Stimulated activated CD8-positive, alpha-beta memory T cell treated with anti-CD3 and anti-CD28 coated beads, Interleukin-4, amount 100 ng/mL, for 4 hours (primary cell): ENCODE results near the gene SEMA6B.
"Not testable (repeated sequence)": the region's sequence is repeated elsewhere in the genome, so short reads cannot be mapped to it uniquely, and the experiment has no call there.

ENCODE experiments used
- DNase-seq, 2 donors: peaks; one replicate each; pipeline ENCODE4 v3.0.0-alpha.2; 2020; ENCODE audit warnings: low read depth in 2 of 2, low spot score in 1 of 2

The SEMA6B gene

DNA sequence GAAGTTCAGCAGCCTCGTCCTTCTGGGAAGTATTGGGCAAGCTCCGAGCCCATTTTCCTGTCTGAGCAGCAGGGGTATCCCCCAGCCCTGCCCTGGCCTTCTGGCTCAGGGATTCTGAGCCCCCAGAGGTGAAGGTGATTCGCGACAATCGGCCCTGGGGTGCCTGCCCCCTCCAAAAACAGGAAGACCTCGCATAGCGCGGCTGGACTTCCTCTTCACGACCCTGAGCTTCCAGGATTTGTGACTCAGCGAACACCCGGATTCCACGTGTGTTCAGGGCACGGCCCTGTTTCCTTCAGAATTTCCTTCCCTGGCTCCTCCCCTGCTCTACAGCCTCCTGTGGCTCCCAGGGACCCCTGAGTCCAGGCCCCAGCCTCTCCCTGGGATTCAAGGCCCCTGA lies at the start of gene SEMA6B:
TSS of gene SEMA6B (minus strand) at position 116 of the 400 bp plus-strand sequence. CDS start 1,227 bp downstream, outside the sequence.
- DNase-seq: no peak

DNA sequence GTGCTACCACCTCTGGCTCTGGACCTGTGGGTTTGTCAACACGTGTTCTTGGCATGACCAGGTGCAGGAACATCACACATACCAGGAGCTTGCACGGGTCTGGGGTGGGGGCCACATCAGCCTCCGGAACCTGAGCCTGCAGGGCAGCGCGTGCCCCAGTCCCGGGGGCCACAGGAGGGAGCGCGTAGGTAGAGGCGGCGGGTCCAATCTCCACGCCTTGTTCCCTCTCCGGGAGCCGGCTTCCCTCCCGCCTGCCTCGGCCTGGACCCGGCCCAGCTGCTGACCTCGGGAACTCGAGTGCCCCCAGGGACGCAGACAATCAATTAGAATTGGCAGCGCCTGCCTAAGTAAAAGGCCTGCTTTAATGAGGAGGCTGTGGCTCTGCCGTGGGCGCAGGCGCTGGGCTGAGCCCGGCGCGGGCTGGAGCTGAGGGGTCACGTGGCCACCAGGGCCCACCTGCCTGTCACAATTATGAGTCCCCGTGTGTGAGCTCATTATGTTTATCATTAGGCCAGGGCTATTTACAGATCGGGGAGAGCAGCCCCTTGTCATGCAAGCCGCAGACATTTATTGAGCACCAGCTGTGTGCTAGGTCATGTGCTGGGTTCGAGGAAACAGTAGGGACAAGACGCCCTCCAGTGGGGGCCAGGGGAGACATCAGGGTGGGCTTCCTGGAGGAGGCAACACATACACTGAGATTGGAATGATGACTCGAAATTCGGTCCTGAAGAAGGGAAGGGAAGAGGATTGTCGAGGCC lies 47.6 kb upstream of the SEMA6B start:
- no peak for DNase-seq

DNA sequence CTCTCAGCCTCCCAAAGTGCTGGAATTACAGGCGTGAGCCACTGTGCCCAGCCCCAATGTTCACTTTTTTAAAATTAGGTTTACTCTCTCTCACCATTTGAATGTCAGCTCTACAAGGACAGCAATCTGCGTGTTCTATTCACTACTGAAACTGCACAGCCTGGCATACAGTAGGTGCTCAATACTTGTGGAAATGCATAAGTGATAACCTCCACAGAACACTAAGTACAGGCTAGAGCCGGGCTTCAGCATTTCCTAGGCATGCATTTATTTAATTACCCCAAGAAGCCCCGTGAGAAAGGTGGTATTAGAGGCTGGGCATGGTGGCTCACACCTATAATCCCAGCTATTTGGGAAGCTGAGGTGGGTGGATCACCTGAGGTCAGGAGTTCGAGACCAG lies 46.7 kb upstream of the SEMA6B start:
- DNase-seq: no peak

DNA sequence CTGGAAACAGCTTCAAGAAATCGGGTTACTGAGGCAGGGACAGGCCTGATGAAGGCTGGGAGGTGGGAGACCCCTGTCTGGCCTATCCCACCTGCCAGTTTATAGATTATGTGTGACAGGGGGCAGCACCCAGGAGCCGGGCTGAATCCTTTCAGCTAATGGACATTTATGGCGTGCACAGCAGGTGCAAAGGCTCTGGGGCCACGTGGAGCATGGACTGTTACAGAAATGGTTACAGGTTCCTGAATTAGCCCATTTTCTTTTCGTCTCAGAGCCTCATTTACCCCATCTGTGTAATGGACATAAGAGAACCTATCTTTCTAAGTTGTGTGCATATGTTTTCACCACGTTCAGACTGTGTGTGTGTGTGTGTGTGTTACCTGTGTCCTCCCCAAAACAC lies 45.4 kb upstream of the SEMA6B start:
- no peak for DNase-seq

DNA sequence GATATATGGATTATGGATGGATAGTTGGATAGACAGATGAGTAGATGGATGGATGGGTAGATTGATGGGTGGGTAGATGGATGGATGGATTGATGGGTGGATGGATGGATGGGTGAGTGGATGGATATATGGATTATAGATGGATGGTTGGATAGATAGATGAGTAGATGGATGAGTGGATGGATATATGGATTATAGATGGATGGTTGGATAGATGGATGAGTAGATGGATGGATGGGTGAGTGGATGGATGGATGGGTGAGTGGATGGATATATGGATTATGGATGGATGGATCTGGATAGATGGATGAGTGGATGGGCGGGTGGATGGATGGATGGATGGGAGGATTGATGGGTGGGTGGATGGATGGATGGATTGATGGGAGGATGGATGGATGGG lies 43.4 kb upstream of the SEMA6B start:
- DNase-seq: no peak

DNA sequence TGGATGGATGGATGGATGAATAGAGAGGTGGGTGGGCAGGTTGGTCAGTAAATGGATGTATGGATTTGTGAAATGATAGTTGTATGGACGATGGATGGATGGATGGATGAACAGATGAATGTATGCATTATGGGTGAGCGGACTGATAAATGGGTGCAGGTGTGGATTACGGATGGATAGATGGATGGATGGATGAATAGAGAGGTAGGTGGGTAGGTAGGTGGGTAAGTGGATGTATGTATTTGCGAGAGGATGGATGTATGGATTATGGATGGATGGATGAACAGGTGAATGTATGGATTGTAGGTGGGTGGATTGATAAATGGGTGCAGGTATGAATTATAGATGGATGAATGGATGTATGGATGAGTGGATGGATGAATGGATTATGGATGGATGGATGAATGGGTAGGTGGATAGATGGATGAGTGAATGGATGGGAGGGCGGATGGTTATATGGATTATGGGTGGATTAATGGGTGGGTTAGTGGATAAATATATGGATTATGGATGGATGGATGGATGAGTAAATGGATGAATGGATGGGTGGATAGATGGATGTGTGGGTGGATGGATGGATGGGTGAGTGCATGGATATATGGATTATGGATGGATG lies 42.8 kb upstream of the SEMA6B start:
- DNase-seq: no peak

DNA sequence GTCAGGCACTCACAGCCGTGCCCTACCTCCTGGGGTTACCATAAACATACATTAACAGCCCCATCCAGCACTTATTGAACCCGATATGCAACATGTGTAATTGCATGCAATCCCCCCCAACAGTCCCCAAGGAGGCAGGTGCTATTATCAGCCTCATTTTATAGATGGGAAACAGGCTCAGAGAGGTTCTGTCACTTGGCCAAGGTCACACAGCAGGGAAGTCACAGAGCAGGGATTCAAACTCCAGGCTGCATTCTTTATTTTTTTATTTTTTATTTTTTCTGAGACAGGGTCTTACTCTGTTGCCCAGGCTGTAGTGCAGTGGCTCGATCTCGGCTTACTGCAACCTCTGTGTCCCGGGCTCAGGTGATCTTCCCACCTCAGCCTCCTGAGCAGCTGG lies 41.4 kb upstream of the SEMA6B start:
- DNase-seq: no peak

GRCh38 chr19:4600082-4600481 lies 40.6 kb upstream of the SEMA6B start:
- no peak for DNase-seq

DNA sequence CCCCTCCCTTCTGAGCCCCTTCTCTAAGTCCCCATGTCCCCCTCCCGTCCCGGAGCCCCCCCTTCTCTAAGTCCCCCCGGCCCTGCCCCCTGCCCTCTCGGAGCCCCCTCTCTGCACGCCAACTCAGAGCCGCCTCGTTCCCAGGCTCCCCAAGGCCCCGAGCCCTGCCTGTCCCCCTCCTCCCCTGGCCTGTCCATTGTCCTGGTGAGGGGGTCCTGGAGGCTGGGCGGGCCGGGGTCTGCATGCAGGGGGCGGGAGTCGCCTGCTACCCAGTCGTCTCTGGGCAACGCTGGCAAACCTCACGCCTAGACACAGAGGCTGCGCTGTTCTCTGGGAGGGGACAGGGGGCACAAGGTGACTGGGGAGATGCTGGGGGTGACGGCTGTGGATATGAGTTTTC lies 39.2 kb upstream of the SEMA6B start:
- no peak for DNase-seq

DNA sequence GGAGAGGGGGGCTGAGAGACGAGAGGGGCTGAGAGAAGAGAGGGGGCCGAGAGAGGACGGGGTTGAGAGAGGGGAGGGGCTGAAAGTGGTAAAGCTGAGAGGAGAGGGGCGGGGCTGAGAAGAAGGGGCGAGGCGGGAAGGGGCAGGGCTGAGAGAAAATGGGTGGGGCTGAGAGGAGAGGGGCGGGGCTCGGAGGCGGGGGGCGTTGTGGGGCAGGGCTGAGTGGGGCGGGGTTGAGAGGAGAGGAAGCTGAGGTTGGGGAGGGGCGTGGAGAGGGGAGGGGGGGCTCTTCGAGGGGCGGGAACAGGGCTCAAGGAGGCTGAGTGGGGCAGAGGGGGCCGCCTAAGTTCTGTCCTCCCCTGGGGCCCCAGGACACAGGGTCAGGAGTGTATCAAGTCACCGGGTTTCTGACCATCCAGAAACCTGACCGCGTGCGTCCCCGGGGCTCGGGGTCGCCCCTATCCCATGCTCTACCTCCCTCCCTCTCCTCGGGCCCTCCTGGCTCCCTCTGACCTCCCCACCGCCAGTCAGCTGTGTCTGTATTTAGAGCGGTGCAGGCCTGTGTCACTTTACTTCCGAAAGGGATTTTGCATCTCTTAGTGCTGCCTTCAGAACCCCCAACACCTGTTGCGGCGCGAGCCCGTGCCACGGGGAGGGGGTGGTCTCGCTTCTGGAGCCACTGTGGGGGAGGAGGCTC lies 38.6 kb upstream of the SEMA6B start:
- no peak for DNase-seq

- no peak for DNase-seq
These were observed 37.9 kb upstream of the SEMA6B start for GRCh38 chr19:4597278-4597974.

- no peak for DNase-seq
These were observed 36.8 kb upstream of the SEMA6B start for GRCh38 chr19:4596033-4596904.

DNA sequence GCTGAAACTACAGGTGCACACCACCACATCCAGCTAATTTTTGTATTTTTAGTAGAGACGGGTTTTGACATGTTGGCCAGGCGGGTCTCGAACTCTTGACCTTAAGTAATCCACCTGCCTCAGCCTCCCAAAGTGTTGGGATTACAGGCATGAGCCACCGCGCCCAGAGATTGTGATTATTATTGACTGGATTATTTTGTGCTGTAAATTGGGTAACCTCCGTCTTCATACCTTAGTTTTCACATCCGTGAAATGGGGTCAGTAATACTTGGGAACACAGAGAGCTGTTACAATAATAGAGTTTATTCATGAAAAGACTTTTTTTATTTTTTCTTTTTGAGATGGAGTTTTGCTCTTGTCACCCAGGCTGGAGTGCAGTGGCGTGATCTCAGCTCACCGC lies 35.7 kb upstream of the SEMA6B start:
- DNase-seq: not testable (repeated sequence)

GRCh38 chr19:4594201-4594600 lies 34.7 kb upstream of the SEMA6B start:
- no peak for DNase-seq

- no peak for DNase-seq
These were observed 33.9 kb upstream of the SEMA6B start for GRCh38 chr19:4593409-4593851.

DNA sequence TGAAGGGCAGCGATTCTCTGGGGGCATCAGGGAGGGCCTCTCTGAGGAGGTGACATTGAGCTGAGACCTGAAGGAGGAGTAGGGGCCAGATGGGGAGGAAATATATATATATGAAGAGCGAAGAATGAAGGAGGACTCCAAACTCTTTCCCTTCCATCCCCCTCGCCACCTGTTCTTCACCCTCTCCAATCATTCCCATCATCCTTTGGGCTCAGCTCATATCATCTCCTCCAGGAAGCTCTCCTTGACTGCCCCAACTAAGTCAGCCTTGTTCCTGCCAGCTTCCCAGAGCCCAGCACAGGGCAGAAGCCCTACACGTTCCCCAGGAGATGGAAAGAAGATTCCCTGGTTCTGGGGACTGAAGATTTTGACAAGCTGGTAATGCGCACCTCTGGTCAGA lies 33.0 kb upstream of the SEMA6B start:
- DNase-seq: no peak

DNA sequence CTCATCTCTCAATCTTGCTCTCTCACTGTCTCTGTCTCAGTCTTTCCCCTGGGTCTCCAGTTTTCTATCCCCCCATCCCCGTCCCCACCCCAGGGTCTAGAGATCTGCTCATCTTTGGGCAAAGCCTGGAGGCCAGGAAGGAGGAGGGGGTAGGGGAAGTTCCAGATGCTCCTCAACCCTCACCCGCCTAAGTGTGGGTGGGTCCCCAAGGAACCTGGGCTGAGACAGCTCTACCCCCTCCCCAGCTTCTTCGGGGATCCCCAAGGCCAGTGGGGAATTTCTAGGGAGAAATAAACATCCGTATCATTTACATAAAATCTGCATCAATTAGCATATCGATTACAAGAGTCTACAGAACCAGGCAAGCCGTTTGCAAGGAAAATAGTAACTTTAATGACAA lies 31.8 kb upstream of the SEMA6B start:
- DNase-seq: no peak

DNA sequence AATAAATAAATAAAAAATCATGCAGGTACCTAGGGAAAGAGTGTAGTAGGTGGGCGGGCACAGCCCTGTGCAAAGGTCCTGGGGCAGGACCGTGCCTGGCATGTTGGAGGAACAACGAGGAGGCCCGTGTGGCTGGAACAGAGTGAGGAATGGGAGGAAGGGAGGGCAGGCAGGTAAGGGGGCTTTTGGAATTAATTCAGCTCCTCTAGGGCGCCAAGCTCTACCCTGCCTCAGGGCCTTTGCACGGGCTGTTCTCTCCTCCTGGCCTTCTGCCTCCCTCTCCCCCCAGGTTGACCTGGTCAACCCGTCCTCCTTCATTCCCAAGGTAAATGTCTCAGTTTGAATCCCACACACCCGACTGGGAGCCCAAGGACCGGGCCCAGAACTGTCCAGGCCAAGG lies 31.1 kb upstream of the SEMA6B start:
- DNase-seq: no peak

- no peak for DNase-seq
These were observed 30.3 kb upstream of the SEMA6B start for GRCh38 chr19:4589579-4590410.

DNA sequence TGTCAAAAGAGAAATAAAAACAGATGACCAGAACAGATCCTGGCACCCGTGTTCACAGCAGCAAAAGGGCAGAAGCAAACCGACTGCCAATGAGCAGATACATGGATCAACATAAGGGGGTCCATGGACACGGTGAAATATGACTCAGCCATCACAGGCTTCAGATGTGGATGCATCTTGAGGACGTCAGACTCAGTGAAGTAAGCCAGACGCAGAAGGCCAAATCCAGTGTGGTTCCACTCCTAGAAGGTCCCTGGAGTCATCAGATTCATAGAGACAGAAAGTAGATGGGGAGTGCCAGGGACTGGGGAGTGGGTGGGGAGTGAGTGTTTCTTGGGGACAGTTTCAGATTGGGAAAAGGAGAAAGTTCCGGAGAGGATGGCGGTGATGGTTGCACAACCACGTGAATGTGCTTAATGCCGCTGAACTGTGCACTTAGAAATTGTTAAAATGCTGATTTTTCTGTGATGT lies 28.8 kb upstream of the SEMA6B start:
- no peak for DNase-seq
